GM10266 (cell line): ENCODE measurements around the gene TSC22D1.

Experiments
- DNase-seq: peaks from one replicate; pipeline ENCODE4 v3.0.0; 2012; ENCODE audit errors: extremely low spot score
- TF ChIP-seq, protein P1 (sequence below): IDR thresholded peaks from 2 replicates; pipeline ENCODE4 v1.5.1; 2012; ENCODE audit warnings: mild to moderate bottlenecking, low read depth; ENCODE audit not compliant: control insufficient read depth, insufficient read depth; ENCODE audit errors: missing control alignments

The TSC22D1 gene

DNA sequence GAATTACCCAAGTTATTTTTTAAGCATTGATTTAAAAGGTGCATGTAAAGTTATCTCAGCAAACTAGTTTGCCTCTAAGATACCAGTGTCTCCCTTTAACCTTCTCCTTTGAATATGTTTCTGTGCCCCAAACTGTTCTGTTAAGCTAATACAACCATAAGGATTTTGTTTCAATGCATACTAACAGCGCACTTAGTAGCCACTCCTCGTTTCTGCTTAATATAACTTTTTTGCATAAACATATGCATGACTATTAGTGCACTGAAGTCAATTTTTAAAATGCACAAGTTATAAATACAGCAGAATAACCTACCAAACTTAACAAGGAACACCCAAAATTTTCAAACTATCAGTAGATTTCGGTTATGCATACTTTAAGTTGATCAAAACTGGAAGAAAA, 123.1 kb downstream of the TSC22D1 start:
- TF ChIP-seq, protein P1, sequence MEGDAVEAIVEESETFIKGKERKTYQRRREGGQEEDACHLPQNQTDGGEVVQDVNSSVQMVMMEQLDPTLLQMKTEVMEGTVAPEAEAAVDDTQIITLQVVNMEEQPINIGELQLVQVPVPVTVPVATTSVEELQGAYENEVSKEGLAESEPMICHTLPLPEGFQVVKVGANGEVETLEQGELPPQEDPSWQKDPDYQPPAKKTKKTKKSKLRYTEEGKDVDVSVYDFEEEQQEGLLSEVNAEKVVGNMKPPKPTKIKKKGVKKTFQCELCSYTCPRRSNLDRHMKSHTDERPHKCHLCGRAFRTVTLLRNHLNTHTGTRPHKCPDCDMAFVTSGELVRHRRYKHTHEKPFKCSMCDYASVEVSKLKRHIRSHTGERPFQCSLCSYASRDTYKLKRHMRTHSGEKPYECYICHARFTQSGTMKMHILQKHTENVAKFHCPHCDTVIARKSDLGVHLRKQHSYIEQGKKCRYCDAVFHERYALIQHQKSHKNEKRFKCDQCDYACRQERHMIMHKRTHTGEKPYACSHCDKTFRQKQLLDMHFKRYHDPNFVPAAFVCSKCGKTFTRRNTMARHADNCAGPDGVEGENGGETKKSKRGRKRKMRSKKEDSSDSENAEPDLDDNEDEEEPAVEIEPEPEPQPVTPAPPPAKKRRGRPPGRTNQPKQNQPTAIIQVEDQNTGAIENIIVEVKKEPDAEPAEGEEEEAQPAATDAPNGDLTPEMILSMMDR = no peak
- no peak for DNase-seq

DNA sequence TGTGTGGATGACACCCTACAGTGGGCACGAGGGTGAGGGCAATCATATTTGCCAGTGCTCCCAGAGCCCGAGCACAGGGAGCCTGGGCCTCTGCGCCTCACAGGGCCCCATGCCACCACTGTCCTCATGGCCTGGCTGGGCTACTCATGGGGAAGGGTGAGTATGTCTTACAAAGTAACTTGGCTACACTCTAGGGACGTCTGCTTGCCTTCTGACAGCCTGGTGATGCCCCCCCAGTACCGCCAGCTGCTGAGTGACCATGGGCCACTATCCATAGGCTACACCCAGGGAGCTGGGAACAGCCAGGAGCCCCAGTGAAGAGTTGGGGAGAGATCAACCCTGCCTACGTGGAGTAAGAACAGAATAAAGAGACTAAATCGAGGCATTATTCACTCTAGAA, 123.7 kb downstream of the TSC22D1 start:
- no peak for DNase-seq
- TF ChIP-seq, protein P1 = no peak

DNA sequence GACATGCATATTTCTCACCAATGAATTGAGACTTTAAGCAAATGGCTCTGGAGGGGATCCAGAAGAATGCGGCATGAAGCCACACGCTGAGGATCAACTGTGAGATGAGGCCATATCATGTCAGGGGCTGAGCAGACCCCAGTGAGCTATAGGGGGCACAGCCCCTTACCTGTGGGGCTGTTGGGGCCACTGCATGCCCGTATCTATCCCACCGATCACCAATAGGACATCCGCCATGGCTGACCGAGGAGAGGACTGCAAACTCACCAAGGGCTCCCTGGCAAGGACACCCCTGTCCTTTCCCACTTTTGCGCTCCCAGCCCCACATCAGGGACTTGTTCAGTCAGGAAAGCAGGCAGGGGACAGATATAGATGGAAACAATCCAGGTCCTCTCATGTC, 124.5 kb downstream of the TSC22D1 start:
- no peak for DNase-seq
- TF ChIP-seq, protein P1 = no peak

DNA sequence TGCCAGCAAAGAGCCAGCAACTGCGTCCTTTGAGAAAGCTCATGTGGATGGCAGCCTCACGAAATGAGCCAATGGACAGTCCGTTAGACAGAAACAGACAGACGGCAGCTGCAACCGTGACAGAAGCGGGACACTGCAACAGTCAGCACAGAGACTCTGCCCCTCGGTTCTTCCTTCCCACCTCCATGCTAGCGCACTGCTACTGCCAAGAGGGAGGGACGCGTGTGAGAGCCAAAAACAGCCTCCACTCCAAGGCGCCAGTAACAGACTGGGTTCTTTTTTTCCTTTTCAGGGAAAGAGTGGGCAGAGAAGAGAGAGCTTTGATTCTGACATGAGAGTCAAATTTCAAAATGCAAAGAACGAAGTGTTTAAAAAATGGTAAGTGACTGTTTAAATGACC, 125.0 kb downstream of the TSC22D1 start:
- TF ChIP-seq, protein P1 = no peak
- DNase-seq = no peak

DNA sequence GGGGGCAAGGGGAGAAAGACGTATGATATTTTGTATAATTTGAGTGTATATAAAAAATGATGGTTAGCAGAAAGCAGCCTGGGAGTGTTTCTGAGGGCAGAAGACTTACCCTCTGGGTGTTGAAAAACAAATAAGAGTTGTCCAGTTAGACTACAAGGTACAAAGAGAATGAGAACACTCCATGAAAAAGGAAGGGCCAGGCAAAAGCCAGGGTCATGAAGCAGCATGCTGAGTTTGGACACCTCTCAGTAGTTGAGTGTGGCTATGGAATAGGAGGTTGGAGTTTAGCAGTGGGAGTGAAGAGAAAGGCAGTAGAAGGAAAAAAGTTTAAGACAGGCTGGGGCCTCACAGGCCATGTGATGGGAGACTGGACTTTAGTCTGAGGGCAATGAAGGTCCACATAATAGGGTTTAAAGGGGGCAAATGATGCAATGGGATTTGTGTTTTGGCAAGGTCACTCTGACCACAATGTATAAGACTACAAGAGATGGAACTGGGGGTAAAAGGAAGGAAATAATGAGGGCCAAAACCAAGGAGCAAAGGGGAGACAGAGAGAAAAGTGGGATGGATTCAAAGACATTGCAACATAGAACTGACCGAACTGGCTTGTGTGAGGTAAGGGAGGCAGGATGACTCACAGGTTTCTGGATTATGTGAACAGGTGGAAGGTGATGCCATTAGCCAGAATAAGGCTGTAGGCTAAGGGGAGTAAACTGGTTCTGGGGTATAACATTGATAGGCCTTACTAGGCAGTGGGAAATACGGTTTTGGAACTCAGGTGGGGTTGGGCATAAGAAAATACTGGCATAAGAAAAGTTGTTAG, 125.9 kb downstream of the TSC22D1 start:
- TF ChIP-seq, protein P1 = no peak
- no peak for DNase-seq

DNA sequence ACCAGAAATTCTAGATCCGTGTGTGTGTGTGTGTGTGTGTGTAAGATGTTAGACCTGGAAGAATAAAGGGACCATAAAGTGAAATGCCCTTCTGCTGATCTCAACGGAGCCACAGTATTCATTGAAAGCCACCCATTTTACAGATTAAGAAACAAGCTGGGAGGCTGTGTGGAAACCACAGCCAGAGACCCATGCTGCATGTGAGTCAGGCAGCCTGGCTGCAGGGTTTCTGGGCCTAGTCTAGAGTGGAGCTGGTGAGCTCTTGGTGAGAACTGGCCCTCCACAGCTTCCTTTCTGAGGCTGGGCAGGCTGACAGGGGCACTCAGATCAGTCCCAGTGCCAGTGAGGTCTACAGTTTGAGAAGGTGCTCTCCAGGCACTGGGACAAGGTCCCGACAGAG, 127.3 kb downstream of the TSC22D1 start:
- no peak for DNase-seq
- TF ChIP-seq, protein P1 = no peak

DNA sequence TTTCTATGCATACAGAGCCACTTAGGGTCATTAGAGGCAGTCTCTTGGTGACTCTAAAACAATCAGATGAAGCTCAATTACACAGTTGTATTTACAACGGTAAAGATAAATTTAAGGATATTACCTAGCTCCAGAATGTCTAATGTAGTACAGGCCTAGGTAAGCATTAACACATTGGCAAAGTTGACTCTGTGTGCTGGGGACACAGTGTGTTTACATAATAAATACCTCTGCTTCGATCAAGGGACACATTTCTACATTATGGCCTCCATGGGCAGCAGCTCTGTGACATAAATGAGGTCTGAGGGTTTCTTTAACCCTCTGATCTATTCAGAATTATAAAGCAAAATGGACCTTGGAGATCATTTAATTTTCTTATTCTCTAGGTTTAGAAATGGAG, 127.8 kb downstream of the TSC22D1 start:
- DNase-seq = no peak
- TF ChIP-seq, protein P1 = no peak
